NCI-H128 (cell line): ENCODE measurements around the gene YRDC.

ENCODE experiments used
- DNase-seq: peaks from one replicate; lab custom pipeline; 2025; ENCODE audit not compliant: unreplicated experiment; lab: John Stamatoyannopoulos, UW

Gene YRDC

GRCh38 chr1:37807555-37808368 is at the start of gene YRDC, which contains the start of gene C1orf122:
Gene YRDC, minus strand, starts transcription at chr1:37808208. Its CDS starts 28 bp downstream, at chr1:37808180.
Gene C1orf122, plus strand, starts transcription at chr1:37807790. Its CDS starts 615 bp downstream, at chr1:37808405.
- peak; percentile 91 for DNase-seq

GRCh38 chr1:37854406-37854805 is 46.4 kb upstream of the YRDC start:
- DNase-seq = no peak

GRCh38 chr1:37853157-37853556 is 45.1 kb upstream of the YRDC start:
- DNase-seq = no peak

- no peak for DNase-seq
Observed at GRCh38 chr1:37851782-37852210, 43.8 kb upstream of the YRDC start.

GRCh38 chr1:37851262-37851661 is 43.3 kb upstream of the YRDC start:
- DNase-seq = no peak

- DNase-seq = no peak
Observed at GRCh38 chr1:37850352-37850955, 42.4 kb upstream of the YRDC start.

GRCh38 chr1:37849480-37849879 is 41.5 kb upstream of the YRDC start:
- no peak for DNase-seq

- no peak for DNase-seq
Observed at GRCh38 chr1:37846647-37847339, 38.8 kb upstream of the YRDC start.

- DNase-seq = no peak
Observed at GRCh38 chr1:37845786-37846185, 37.8 kb upstream of the YRDC start.

- no peak for DNase-seq
Observed at GRCh38 chr1:37845049-37845646, 37.1 kb upstream of the YRDC start.

GRCh38 chr1:37844536-37844935 is 36.5 kb upstream of the YRDC start:
- no peak for DNase-seq

- no peak for DNase-seq
Observed at GRCh38 chr1:37841652-37842051, 33.6 kb upstream of the YRDC start.

- no peak for DNase-seq
Observed at GRCh38 chr1:37840711-37841110, 32.7 kb upstream of the YRDC start.

- no peak for DNase-seq
Observed at GRCh38 chr1:37839676-37840075, 31.7 kb upstream of the YRDC start.

GRCh38 chr1:37836788-37837187 is 28.8 kb upstream of the YRDC start:
- no peak for DNase-seq

GRCh38 chr1:37831809-37832208 is 23.8 kb upstream of the YRDC start:
- DNase-seq = no peak

- no peak for DNase-seq
Observed at GRCh38 chr1:37831109-37831508, 23.1 kb upstream of the YRDC start.

GRCh38 chr1:37828410-37829074 is 20.5 kb upstream of the YRDC start:
- no peak for DNase-seq

- DNase-seq = no peak
Observed at GRCh38 chr1:37825506-37825905, 17.5 kb upstream of the YRDC start.

- no peak for DNase-seq
Observed at GRCh38 chr1:37824001-37824400, 16.0 kb upstream of the YRDC start.
